T-cell (primary cell): ENCODE measurements around the gene HAO2. TPM values are rescaled to one million over a fixed set of nuclear protein-coding genes. Genes with fewer than 3 reads are reported as not detected.

Source experiments
- ATAC-seq, 4 experiments: fragments of 200-7000 bp in 3 of 4; fragments of 150-1000 bp in 1 of 4; cut with Tn5 transposase; replicated peaks in 1 of 4; 1 replicate in 3 of 4; 2 replicates in 1 of 4; pipeline ENCODE4 v1.10.0; 2021; ENCODE audit warnings: moderate library complexity in 3 of 4, mild to moderate bottlenecking in 2 of 4, moderate number of reproducible peaks in 1 of 4
- CTCF ChIA-PET, 2 donors: fragments of 300-600 bp; sonication (Branson Sonifier 250); formaldehyde crosslinking; loops; one replicate each; lab custom pipeline; 2022; ENCODE audit warnings: antibody characterized with exemption in 2 of 2; lab: Charles Lee
- POLR2A ChIA-PET, 2 donors: fragments of 300-600 bp; sonication (Branson Sonifier 250); formaldehyde crosslinking; loops; one replicate each; lab custom pipeline; 2022; ENCODE audit warnings: antibody characterized with exemption in 2 of 2; lab: Charles Lee
- DNase-seq, 35 experiments: peaks; one replicate each; pipeline versions ENCODE4 v3.0.0 to v3.0.0-alpha.2; 2013 to 2023
- H3K27ac ChIP-seq: one replicate; pipeline ENCODE4 v1.5.1; 2013; ENCODE audit warnings: low read length
- H3K27me3 ChIP-seq, 2 experiments: replicated peaks in 1 of 2; 1 replicate in 1 of 2; 2 replicates in 1 of 2; pipeline versions ENCODE4 v1.6.1 to v1.7.0; 2013; ENCODE audit warnings: low read length in 1 of 2, mixed read lengths in 1 of 2; ENCODE audit not compliant: control insufficient read depth in 2 of 2, insufficient read depth in 2 of 2; ENCODE audit errors: extremely low read depth in 1 of 2
- H3K36me3 ChIP-seq, 2 donors: 1 replicate in 1 of 2; 2 replicates in 1 of 2; pipeline versions ENCODE4 v1.6.1 to v1.7.0; 2013; ENCODE audit warnings: low read length in 1 of 2; ENCODE audit not compliant: control insufficient read depth in 2 of 2, insufficient read depth in 1 of 2; ENCODE audit errors: extremely low read depth in 1 of 2
- H3K4me1 ChIP-seq, 2 experiments: 1 replicate in 1 of 2; 2 replicates in 1 of 2; pipeline versions ENCODE4 v1.6.1 to v1.7.0; 2013; ENCODE audit warnings: low read length in 2 of 2, mixed read lengths in 1 of 2; ENCODE audit not compliant: insufficient read depth in 2 of 2, control insufficient read depth in 1 of 2; ENCODE audit errors: extremely low read depth in 1 of 2
- H3K4me3 ChIP-seq, 2 donors: 1 replicate in 1 of 2; 2 replicates in 1 of 2; pipeline versions ENCODE4 v1.5.1 to v1.7.0; 2013; ENCODE audit warnings: mild to moderate bottlenecking in 2 of 2, low read length in 1 of 2, moderate library complexity in 1 of 2; ENCODE audit not compliant: control insufficient read depth in 1 of 2; ENCODE audit errors: extremely low read depth in 1 of 2
- H3K9me3 ChIP-seq: 2 replicates; pipeline ENCODE4 v1.7.0; 2013
- H3K27ac Mint-ChIP-seq, 2 donors: one replicate each; pipeline ENCODE4 v1.8.0; 2020 to 2021; ENCODE audit warnings: mild to moderate bottlenecking in 2 of 2, mixed read lengths in 2 of 2
- H3K27me3 Mint-ChIP-seq, 2 donors: one replicate each; pipeline ENCODE4 v1.8.0; 2021 to 2022; ENCODE audit warnings: mixed read lengths in 2 of 2
- H3K36me3 Mint-ChIP-seq: one replicate; pipeline ENCODE4 v1.8.0; 2021; ENCODE audit warnings: mixed read lengths
- H3K4me1 Mint-ChIP-seq, 3 donors: one replicate each; pipeline ENCODE4 v1.8.0; 2020 to 2022; ENCODE audit warnings: mixed read lengths in 3 of 3, mild to moderate bottlenecking in 1 of 3
- H3K4me3 Mint-ChIP-seq, 3 donors: one replicate each; pipeline ENCODE4 v1.8.0; 2020 to 2022; ENCODE audit warnings: mild to moderate bottlenecking in 3 of 3, mixed read lengths in 3 of 3, moderate library complexity in 3 of 3
- H3K9me3 Mint-ChIP-seq, 3 donors: one replicate each; pipeline ENCODE4 v1.8.0; 2020 to 2022; ENCODE audit warnings: mixed read lengths in 3 of 3
- WGBS: methylation state at CpG from one replicate; pipeline ENCODE4 v1.1.5; 2013; ENCODE audit warnings: missing lambda C conversion rate; ENCODE audit not compliant: insufficient coverage; 5-methylcytosine and 5-hydroxymethylcytosine counted together
- total RNA-seq, 35 experiments: library from RNA in 6 of 35; stranded (reverse) in 6 of 35; fragments of 120-200 nt in 1 of 35; gene quantifications; one replicate each; pipeline versions ENCODE4 v1.2.1 to v1.2.4 and lab custom pipeline; 2013 to 2026

Gene HAO2
- total RNA-seq (not detected), total RNA-seq (lab: John Stamatoyannopoulos, UW) (0 to 0.14 (median 0) reads per million in 29 experiments)
- not detected for total RNA-seq (2013)

GRCh38 chr1:119368554-119368953, at the start of gene HAO2:
TSS of gene HAO2 (plus strand) at chr1:119368785. CDS start at chr1:119381086, 12,301 bp downstream.
- ChIA-PET CTCF (no interaction called here), POLR2A (no interaction called here)
- peaks cover 25 to 35% of the 10 kb centered on the region in 2 donors for H3K27me3 Mint-ChIP-seq
- Histone ChIP-seq H3K4me3 (no peak within 1 kb of the TSS), H3K27me3 (peaks cover 0 to 2% of the 10 kb centered on the region in 2 experiments), H3K27ac (no peak within 1 kb of the TSS), H3K9me3 (no peaks in the 10 kb centered on the region), H3K4me1 (no peaks in the 10 kb centered on the region), H3K36me3 (no peaks in the 10 kb centered on the region)
- no peak within 1 kb of the TSS for H3K4me3 Mint-ChIP-seq
- H3K9me3 Mint-ChIP-seq = no peaks in the 10 kb centered on the region
- DNase-seq (no peak), ATAC-seq (no peak)
- no peaks in the 10 kb centered on the region for H3K4me1 Mint-ChIP-seq
- no peak within 1 kb of the TSS for H3K27ac Mint-ChIP-seq
- H3K36me3 Mint-ChIP-seq = no peaks in the 10 kb centered on the region
- WGBS = 89% methylated on average over 2 of the region's 2 CpGs

GRCh38 chr1:119320100-119320499, 48.5 kb upstream of the HAO2 start:
- Mint-ChIP-seq H3K36me3 (no peaks in the 10 kb centered on the region), H3K27ac (no peak overlapping the region), H3K9me3 (no peaks in the 10 kb centered on the region), H3K4me1 (no peaks in the 10 kb centered on the region), H3K4me3 (no peak overlapping the region), H3K27me3 (peaks cover 3 to 4% of the 10 kb centered on the region in 2 donors)
- no peak overlapping the region for H3K4me3 ChIP-seq
- CTCF ChIA-PET = no interaction called here
- no peaks in the 10 kb centered on the region for H3K27me3 ChIP-seq
- no peaks in the 10 kb centered on the region for H3K9me3 ChIP-seq
- POLR2A ChIA-PET = no interaction called here
- ATAC-seq (no peak), DNase-seq (no peak)
- H3K4me1 ChIP-seq = no peaks in the 10 kb centered on the region
- no peak overlapping the region for H3K27ac ChIP-seq
- H3K36me3 ChIP-seq = no peaks in the 10 kb centered on the region

- H3K4me1 ChIP-seq = peaks cover 0 to 2% of the 10 kb centered on the region in 2 experiments
- Mint-ChIP-seq H3K9me3 (no peaks in the 10 kb centered on the region), H3K27me3 (peaks cover 7% of the 10 kb centered on the region in 2 donors), H3K36me3 (no peaks in the 10 kb centered on the region), H3K4me1 (peaks cover 6 to 9% (median 6%) of the 10 kb centered on the region in 3 donors), H3K4me3 (no peak overlapping the region), H3K27ac (no peak overlapping the region)
- DNase-seq (no peak), ATAC-seq (no peak)
- no peaks in the 10 kb centered on the region for H3K9me3 ChIP-seq
- ChIA-PET POLR2A (no interaction called here), CTCF (no interaction called here)
- no peak overlapping the region for H3K4me3 ChIP-seq
- WGBS = 83% methylated on average over 1 of the region's 5 CpGs
- peaks cover 0 to 4% of the 10 kb centered on the region in 2 experiments for H3K27me3 ChIP-seq
- no peaks in the 10 kb centered on the region for H3K36me3 ChIP-seq
- H3K27ac ChIP-seq = no peak overlapping the region
Measured at GRCh38 chr1:119321666-119322419, 46.7 kb upstream of the HAO2 start.

GRCh38 chr1:119323216-119323982, 45.2 kb upstream of the HAO2 start:
- ATAC-seq = no peak
- Mint-ChIP-seq H3K27me3 (peaks cover 7 to 9% of the 10 kb centered on the region in 2 donors), H3K4me3 (no peak overlapping the region), H3K36me3 (no peaks in the 10 kb centered on the region), H3K27ac (no peak overlapping the region), H3K9me3 (no peaks in the 10 kb centered on the region), H3K4me1 (peaks cover 18 to 22% (median 18%) of the 10 kb centered on the region in 3 donors)
- Histone ChIP-seq H3K4me3 (no peak overlapping the region), H3K9me3 (no peaks in the 10 kb centered on the region), H3K36me3 (no peaks in the 10 kb centered on the region), H3K27me3 (peaks cover 0 to 12% of the 10 kb centered on the region in 2 experiments), H3K4me1 (peaks cover 0 to 12% of the 10 kb centered on the region in 2 experiments), H3K27ac (no peak overlapping the region)
- ChIA-PET CTCF (no interaction called here), POLR2A (no interaction called here)
- WGBS = 91% methylated on average over 3 of the region's 5 CpGs
- no peak for DNase-seq

DNA sequence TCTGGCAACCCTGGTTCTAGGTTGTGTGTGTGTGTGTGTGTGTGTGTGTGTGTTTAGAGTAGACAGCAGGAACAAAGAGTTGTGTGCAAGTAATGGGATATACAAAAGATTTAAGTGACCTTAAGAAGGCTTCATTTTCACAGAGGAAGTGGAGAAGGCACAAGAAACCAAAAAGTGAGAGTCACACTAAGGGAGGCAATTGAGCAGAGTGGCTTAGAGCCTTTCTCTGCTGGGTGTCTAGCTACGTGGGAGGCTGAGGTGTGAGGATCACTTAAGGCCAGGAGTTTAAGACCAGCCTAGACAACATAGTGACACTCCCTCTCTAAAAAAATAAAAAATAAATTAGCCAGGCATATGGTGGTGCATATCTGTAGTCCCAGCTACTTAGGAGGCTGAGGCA, 44.4 kb upstream of the HAO2 start:
- H3K9me3 Mint-ChIP-seq = no peaks in the 10 kb centered on the region
- no peak overlapping the region for H3K4me3 ChIP-seq
- DNase-seq = no peak
- no peaks in the 10 kb centered on the region for H3K36me3 Mint-ChIP-seq
- no peaks in the 10 kb centered on the region for H3K36me3 ChIP-seq
- peaks cover 0 to 12% of the 10 kb centered on the region in 2 experiments for H3K4me1 ChIP-seq
- ATAC-seq = no peak
- WGBS = no CpG with 5 or more reads among the region's 1 CpG
- H3K9me3 ChIP-seq = no peaks in the 10 kb centered on the region
- H3K4me1 Mint-ChIP-seq = peaks cover 18 to 22% (median 18%) of the 10 kb centered on the region in 3 donors
- no peak overlapping the region for H3K4me3 Mint-ChIP-seq
- H3K27me3 Mint-ChIP-seq = peaks cover 7 to 12% of the 10 kb centered on the region in 2 donors
- POLR2A ChIA-PET = no interaction called here
- H3K27ac Mint-ChIP-seq = no peak overlapping the region
- peaks cover 0 to 15% of the 10 kb centered on the region in 2 experiments for H3K27me3 ChIP-seq
- H3K27ac ChIP-seq = no peak overlapping the region
- CTCF ChIA-PET = no interaction called here

- WGBS = 98% methylated on average over 7 of the region's 7 CpGs
- CTCF ChIA-PET = no interaction called here
- H3K4me1 Mint-ChIP-seq = peaks cover 18 to 22% (median 18%) of the 10 kb centered on the region in 3 donors
- H3K4me3 Mint-ChIP-seq = peak overlapping the region; percentile 39 to 85 (median 71)
- POLR2A ChIA-PET = no interaction called here
- ATAC-seq (no peak), DNase-seq (no peak)
- no peaks in the 10 kb centered on the region for H3K36me3 ChIP-seq
- H3K4me3 ChIP-seq = no peak overlapping the region
- H3K27ac Mint-ChIP-seq = no peak overlapping the region
- peaks cover 7 to 12% of the 10 kb centered on the region in 2 donors for H3K27me3 Mint-ChIP-seq
- H3K36me3 Mint-ChIP-seq = no peaks in the 10 kb centered on the region
- no peaks in the 10 kb centered on the region for H3K9me3 ChIP-seq
- no peaks in the 10 kb centered on the region for H3K9me3 Mint-ChIP-seq
- H3K27ac ChIP-seq = no peak overlapping the region
- H3K4me1 ChIP-seq = peaks cover 0 to 12% of the 10 kb centered on the region in 2 experiments
- peaks cover 0 to 18% of the 10 kb centered on the region in 2 experiments for H3K27me3 ChIP-seq
Measured at GRCh38 chr1:119326251-119326650, 42.3 kb upstream of the HAO2 start.
